HepG2 (cell line): Measurements from ENCODE around the gene LMX1B. TPM values are rescaled to one million over a fixed set of nuclear protein-coding genes. Genes with fewer than 3 reads are reported as not detected.

Experiments
- ATAC-seq: fragments of 200-7000 bp; cut with Tn5 transposase; 3 replicates; pipeline ENCODE4 v1.9.1; 2020; ENCODE audit warnings: mild to moderate bottlenecking, moderate library complexity
- BruUV-seq: library from RNA; stranded (reverse); fragments of 400-500 nt; replicated peaks from 2 replicates; lab custom pipeline; 2021; lab: Mats Ljungman, UMichigan
- CTCF ChIA-PET: fragments of 300-600 bp; formaldehyde crosslinking; extraction: SDS; loops from one replicate; lab custom pipeline; 2021; ENCODE audit warnings: low total read pairs, inconsistent platforms, low intra/inter-chr PET ratio; lab: Yijun Ruan, JAX
- POLR2A ChIA-PET: fragments of 350-600 bp; sonication (Branson Sonifier 250); formaldehyde crosslinking; loops from one replicate; lab custom pipeline; 2020; ENCODE audit warnings: antibody characterized with exemption, inconsistent platforms; lab: Yijun Ruan, JAX
- DNase-seq: peaks from one replicate; pipeline ENCODE4 v3.0.0-alpha.2; 2015; ENCODE audit warnings: low spot score
- FAIRE-seq: peaks from 3 replicates; lab custom pipeline; 2011; peaks lifted over from hg19 to GRCh38; lab: Jason Lieb, UNC
- H2AFZ ChIP-seq: one replicate; pipeline ENCODE4 v1.6.1; 2011; ENCODE audit warnings: low read length, inconsistent platforms
- H3K27ac ChIP-seq: fragments of 300-600 bp; 3 replicates; pipeline ENCODE4 v1.8.0; 2011; ENCODE audit warnings: mixed run types, mild to moderate bottlenecking, mixed read lengths, low read length, inconsistent platforms; ENCODE audit not compliant: insufficient read depth; ENCODE audit errors: extremely low read length
- H3K27me3 ChIP-seq, 2 experiments: fragments of 200-600 bp in 1 of 2; 2 replicates in 1 of 2; 3 replicates in 1 of 2; pipeline versions ENCODE4 v1.6.0 to v1.8.0; 2011; ENCODE audit warnings: low read length in 2 of 2, mild to moderate bottlenecking in 2 of 2, moderate library complexity in 2 of 2, inconsistent platforms in 1 of 2; ENCODE audit not compliant: insufficient read depth in 2 of 2, control insufficient read depth in 1 of 2
- H3K36me3 ChIP-seq, 2 experiments: fragments of 200-600 bp in 1 of 2; replicated peaks in 1 of 2; 2 replicates in 1 of 2; 3 replicates in 1 of 2; pipeline versions ENCODE4 v1.5.1 to v1.8.0; 2011; ENCODE audit warnings: low read length in 2 of 2, inconsistent platforms in 1 of 2; ENCODE audit not compliant: insufficient read depth in 2 of 2, control insufficient read depth in 1 of 2
- H3K4me1 ChIP-seq: 2 replicates; pipeline ENCODE4 v1.5.1; 2012; ENCODE audit warnings: low read length, inconsistent platforms; ENCODE audit not compliant: insufficient read depth
- H3K4me2 ChIP-seq: 2 replicates; pipeline ENCODE4 v1.6.0; 2011; ENCODE audit warnings: low read depth, low read length, inconsistent platforms
- H3K4me3 ChIP-seq, 3 experiments: fragments of 200-600 bp in 1 of 3; sonication (generic), shearing (Covaris generic) in 1 of 3; replicated peaks in 1 of 3; 2 replicates each; pipeline ENCODE4 v1.5.1; 2011 to 2016; ENCODE audit warnings: low read length in 3 of 3, inconsistent platforms in 2 of 3, low read depth in 2 of 3, mild to moderate bottlenecking in 2 of 3, control low read depth in 1 of 3, mixed read lengths in 1 of 3; ENCODE audit not compliant: insufficient read depth in 1 of 3
- H3K79me2 ChIP-seq: one replicate; pipeline ENCODE4 v1.6.1; 2011; ENCODE audit warnings: low read length, inconsistent platforms; ENCODE audit not compliant: insufficient read depth
- H3K9ac ChIP-seq: 2 replicates; pipeline ENCODE4 v1.6.0; 2011; ENCODE audit warnings: mild to moderate bottlenecking, low read depth, low read length, inconsistent platforms; ENCODE audit not compliant: insufficient read depth
- H3K9me3 ChIP-seq: 2 replicates; pipeline ENCODE4 v1.5.1; 2012; ENCODE audit warnings: mild to moderate bottlenecking, low read length
- H4K20me1 ChIP-seq: 2 replicates; pipeline ENCODE4 v1.6.0; 2011; ENCODE audit warnings: inconsistent platforms, mild to moderate bottlenecking, low read length, moderate library complexity; ENCODE audit not compliant: insufficient read depth
- HNRNPL ChIP-seq: fragments of 200-400 bp; formaldehyde crosslinking; IDR thresholded peaks from 2 replicates; pipeline ENCODE4 v1.6.1; 2017; ENCODE audit warnings: mild to moderate bottlenecking, low read depth, low read length
- MBNL3 ChIP-seq: fragments of 250-450 bp; sonication (Bioruptor Pico); conservative IDR thresholded peaks from 2 replicates; pipeline ENCODE4 v1.8.0; 2022; ENCODE audit warnings: mild to moderate bottlenecking, inconsistent platforms
- MED8 ChIP-seq: sonication (generic); formaldehyde crosslinking; IDR thresholded peaks from 2 replicates; pipeline ENCODE4 v1.8.1; 2023; ENCODE audit warnings: mild to moderate bottlenecking, missing genetic modification reagents; ENCODE audit not compliant: insufficient replicate concordance
- SP1 ChIP-seq, 2 experiments: fragments of 450-650 bp in 1 of 2; sonication (generic) in 1 of 2; formaldehyde crosslinking in 1 of 2; IDR thresholded peaks; 2 replicates each; pipeline versions ENCODE4 v1.4.0 to v1.6.1; 2016 to 2020; ENCODE audit warnings: missing genetic modification reagents in 1 of 2
- ZBTB3 ChIP-seq: sonication (generic); formaldehyde crosslinking; IDR thresholded peaks from 2 replicates; pipeline ENCODE4 v1.4.0; 2020; ENCODE audit warnings: low read depth, mild to moderate bottlenecking, moderate library complexity, missing genetic modification reagents, borderline replicate concordance
- ZNF282 ChIP-seq: fragments of 450-650 bp; IDR thresholded peaks from 2 replicates; pipeline ENCODE4 v1.6.1; 2018; ENCODE audit not compliant: partially characterized antibody
- WGBS: methylation state at CpG from one replicate; pipeline ENCODE4 v1.1.6; 2017; ENCODE audit warnings: low lambda C conversion rate; 5-methylcytosine and 5-hydroxymethylcytosine counted together
- in situ Hi-C: cut with HindIII; loops from 2 replicates; pipeline ENCODE4 v1.10.0; 2017; ENCODE audit warnings: low pct_unique_long_range_greater_than_20kb; ENCODE audit not compliant: extremely low pct_ligation_motif_present
- intact Hi-C: fragments of 100-400 bp; cut with micrococcal nuclease; formaldehyde crosslinking; loops from one replicate; pipeline ENCODE4 v1.10.0; 2022; ENCODE audit not compliant: unreplicated experiment
- polyA plus RNA-seq, 8 experiments: library from polyadenylated mRNA; depleted of rRNA in 3 of 8; stranded (reverse) in 7 of 8; unstranded in 1 of 8; fragments of >200 nt; fragmentation: Illumina TruSeq in 4 of 8; extraction: Trizol in 4 of 8; gene quantifications; 2 replicates each; pipeline versions ENCODE4 v1.2.1 to v1.2.3, GENCODE V29; 2011 to 2016; ENCODE audit warnings: low read depth in 4 of 8, missing spikeins in 1 of 8, mixed read lengths in 1 of 8; ENCODE audit not compliant: insufficient read depth in 1 of 8
- total RNA-seq, 5 experiments: library from RNA; depleted of rRNA; stranded (reverse); fragments of >200 nt; fragmentation: Illumina TruSeq; extraction: Trizol; gene quantifications; 2 replicates each; pipeline ENCODE4 v1.2.3, GENCODE V29; 2016; ENCODE audit warnings: low read depth in 1 of 5
- TF ChIP-seq, protein P1 (sequence below): sonication (generic); formaldehyde crosslinking; IDR thresholded peaks from 2 replicates; pipeline ENCODE4 v1.5.1; 2020; ENCODE audit warnings: mild to moderate bottlenecking, missing genetic modification reagents

LMX1B gene
- total and polyA plus RNA-seq, 2 of the 13 experiments (the other 11 are each of a cell fraction or from before 2014, with no cell fraction given), result not detected

DNA sequence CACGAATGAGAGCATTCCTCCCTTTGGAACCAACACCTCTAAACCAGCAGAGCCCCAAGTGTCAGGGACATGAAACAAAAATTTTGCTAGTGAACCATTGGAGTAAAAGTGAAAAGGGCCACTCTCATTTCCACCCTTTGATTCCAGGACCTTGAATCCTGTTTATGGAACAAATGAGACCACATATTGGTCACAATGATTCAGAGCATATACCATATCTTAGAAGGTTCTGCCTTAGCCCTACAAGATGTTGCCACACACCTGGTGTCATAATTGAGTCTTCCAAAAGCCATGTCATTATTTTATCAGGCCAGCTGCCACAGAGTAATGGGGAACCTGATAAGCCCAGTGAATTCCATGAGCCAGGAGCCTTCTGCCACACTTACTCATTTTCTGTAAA is 124.8 kb downstream of the LMX1B start (continued):
- no peak for TF ChIP-seq HNRNPL

DNA sequence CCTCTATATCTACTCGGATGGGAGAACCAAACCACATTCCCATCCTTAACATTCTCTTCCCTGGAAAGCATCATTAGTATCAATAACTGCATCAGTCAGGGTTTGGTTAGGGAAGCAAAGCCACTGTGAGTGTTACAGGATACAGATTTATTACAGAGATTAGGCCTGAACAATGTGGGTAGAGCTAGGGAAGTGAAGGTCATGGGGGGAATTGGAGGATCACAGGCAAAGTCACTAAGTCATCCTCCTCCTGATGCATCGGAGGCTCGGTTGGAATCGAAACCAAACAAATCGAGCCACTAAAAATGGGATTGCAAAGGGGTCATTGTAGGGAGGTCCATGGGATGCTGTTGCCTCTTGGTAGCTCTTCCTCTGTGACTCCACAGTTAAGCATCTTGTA is 129.3 kb downstream of the LMX1B start:
- BruUV-seq, result no TSS peak
- WGBS, result 11% methylated on average over 5 of the region's 5 CpGs
- no peaks in the 10 kb centered on the region for H3K4me1 ChIP-seq
- H3K27me3 ChIP-seq, result peaks cover 1 to 35% of the 10 kb centered on the region in 2 experiments; a peak in 4 of 5 replicates
- no peak overlapping the region for H3K4me2 ChIP-seq
- no peak for DNase-seq
- ChIA-PET POLR2A (no interaction called here), CTCF (no interaction called here)
- no peaks in the 10 kb centered on the region for H4K20me1 ChIP-seq
- TF ChIP-seq MBNL3 (CRISPR knock-in tag) (no peak), ZNF282 (no peak), MED8 (CRISPR knock-in tag) (no peak), SP1 (IDR thresholded peaks at IDR 0.05) (no peak), SP1 (CRISPR knock-in tag; IDR thresholded peaks at IDR 0.05) (no peak), ZBTB3 (CRISPR knock-in tag) (no peak)
- TF ChIP-seq, protein P1, sequence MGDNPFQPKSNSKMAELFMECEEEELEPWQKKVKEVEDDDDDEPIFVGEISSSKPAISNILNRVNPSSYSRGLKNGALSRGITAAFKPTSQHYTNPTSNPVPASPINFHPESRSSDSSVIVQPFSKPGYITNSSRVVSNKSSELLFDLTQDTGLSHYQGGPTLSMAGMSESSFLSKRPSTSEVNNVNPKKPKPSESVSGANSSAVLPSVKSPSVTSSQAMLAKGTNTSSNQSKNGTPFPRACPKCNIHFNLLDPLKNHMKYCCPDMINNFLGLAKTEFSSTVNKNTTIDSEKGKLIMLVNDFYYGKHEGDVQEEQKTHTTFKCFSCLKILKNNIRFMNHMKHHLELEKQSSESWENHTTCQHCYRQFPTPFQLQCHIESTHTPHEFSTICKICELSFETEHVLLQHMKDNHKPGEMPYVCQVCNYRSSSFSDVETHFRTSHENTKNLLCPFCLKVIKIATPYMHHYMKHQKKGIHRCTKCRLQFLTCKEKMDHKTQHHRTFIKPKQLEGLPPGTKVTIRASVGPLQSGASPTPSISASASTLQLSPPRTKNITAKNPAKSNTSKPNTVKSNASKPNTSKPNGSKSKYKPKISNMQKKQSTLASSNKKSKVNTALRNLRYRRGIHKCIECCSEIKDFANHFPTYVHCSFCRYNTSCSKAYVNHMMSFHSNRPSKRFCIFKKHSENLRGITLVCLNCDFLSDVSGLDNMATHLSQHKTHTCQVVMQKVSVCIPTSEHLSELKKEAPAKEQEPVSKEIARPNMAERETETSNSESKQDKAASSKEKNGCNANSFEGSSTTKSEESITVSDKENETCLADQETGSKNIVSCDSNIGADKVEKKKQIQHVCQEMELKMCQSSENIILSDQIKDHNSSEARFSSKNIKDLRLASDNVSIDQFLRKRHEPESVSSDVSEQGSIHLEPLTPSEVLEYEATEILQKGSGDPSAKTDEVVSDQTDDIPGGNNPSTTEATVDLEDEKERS (CRISPR knock-in tag), result no peak
- intact Hi-C loops, result no loop called here
- no peaks in the 10 kb centered on the region for H3K79me2 ChIP-seq
- ATAC-seq, result no peak
- in situ Hi-C loops, result no loop called here
- FAIRE-seq, result no peak
- H3K27ac ChIP-seq, result no peak overlapping the region
- H3K9me3 ChIP-seq, result no peaks in the 10 kb centered on the region
- H3K9ac ChIP-seq, result no peak overlapping the region
- no peak overlapping the region for H3K4me3 ChIP-seq
- no peak overlapping the region for H2AFZ ChIP-seq
- no peaks in the 10 kb centered on the region for H3K36me3 ChIP-seq
